ENCODE results near the gene COL5A1.
"Not testable (repeated sequence)": the region's sequence is repeated elsewhere in the genome, so short reads cannot be mapped to it uniquely, and the experiment has no call there.

Gene COL5A1

GRCh38 chr9:134655586-134656333, 14.2 kb downstream of the COL5A1 start:
- DNase-seq (ENCODE audit: low read depth in 2 of 2) = no peak

GRCh38 chr9:134656334-134657006, 14.9 kb downstream of the COL5A1 start:
- DNase-seq (ENCODE audit: low read depth in 2 of 2) = no peak

GRCh38 chr9:134657666-134658377, 16.2 kb downstream of the COL5A1 start:
- no peak for DNase-seq (ENCODE audit: low read depth in 2 of 2)

GRCh38 chr9:134658378-134658955, 16.9 kb downstream of the COL5A1 start:
- DNase-seq (ENCODE audit: low read depth in 2 of 2) = no peak

- DNase-seq (ENCODE audit: low read depth in 2 of 2) = no peak
Observed at GRCh38 chr9:134659688-134660131, 18.1 kb downstream of the COL5A1 start.

- DNase-seq (ENCODE audit: low read depth in 2 of 2) = no peak
Observed at GRCh38 chr9:134660407-134660806, 18.8 kb downstream of the COL5A1 start.

- no peak for DNase-seq (ENCODE audit: low read depth in 2 of 2)
Observed at GRCh38 chr9:134661299-134661698, 19.7 kb downstream of the COL5A1 start.

- no peak for DNase-seq (ENCODE audit: low read depth in 2 of 2)
Observed at GRCh38 chr9:134661791-134662142, 20.2 kb downstream of the COL5A1 start.

- no peak for DNase-seq (ENCODE audit: low read depth in 2 of 2)
Observed at GRCh38 chr9:134662143-134662876, 20.7 kb downstream of the COL5A1 start.

- DNase-seq (ENCODE audit: low read depth in 2 of 2) = no peak
Observed at GRCh38 chr9:134663084-134663483, 21.5 kb downstream of the COL5A1 start.

- DNase-seq (ENCODE audit: low read depth in 2 of 2) = no peak
Observed at GRCh38 chr9:134663753-134664415, 22.3 kb downstream of the COL5A1 start.

- DNase-seq (ENCODE audit: low read depth in 2 of 2) = no peak
Observed at GRCh38 chr9:134664446-134664845, 22.8 kb downstream of the COL5A1 start.

GRCh38 chr9:134666208-134666607, 24.6 kb downstream of the COL5A1 start:
- no peak for DNase-seq (ENCODE audit: low read depth in 2 of 2)

GRCh38 chr9:134666831-134667230, 25.2 kb downstream of the COL5A1 start:
- DNase-seq (ENCODE audit: low read depth in 2 of 2) = no peak

- not testable (repeated sequence) for DNase-seq (ENCODE audit: low read depth in 2 of 2)
Observed at GRCh38 chr9:134668977-134669376, 27.4 kb downstream of the COL5A1 start.

- DNase-seq (ENCODE audit: low read depth in 2 of 2) = no peak
Observed at GRCh38 chr9:134669399-134669955, 27.9 kb downstream of the COL5A1 start.

- DNase-seq (ENCODE audit: low read depth in 2 of 2) = no peak
Observed at GRCh38 chr9:134670042-134670525, 28.5 kb downstream of the COL5A1 start.

GRCh38 chr9:134670851-134671281, 29.3 kb downstream of the COL5A1 start:
- DNase-seq (ENCODE audit: low read depth in 2 of 2) = no peak

- DNase-seq (ENCODE audit: low read depth in 2 of 2) = no peak
Observed at GRCh38 chr9:134671341-134672113, 29.9 kb downstream of the COL5A1 start.

GRCh38 chr9:134676361-134676760, 34.8 kb downstream of the COL5A1 start:
- no peak for DNase-seq (ENCODE audit: low read depth in 2 of 2)
